Left lung (tissue), 10 donors: ENCODE measurements around the gene SLC30A2. TPM values are rescaled to one million over a fixed set of nuclear protein-coding genes. Genes with fewer than 3 reads are reported as not detected.

ENCODE experiments used
- ATAC-seq: fragments of 200-7000 bp; cut with Tn5 transposase; one replicate; pipeline ENCODE4 v1.9.1; 2020; ENCODE audit warnings: moderate library complexity
- DNase-seq, 4 donors: peaks; one replicate each; pipeline ENCODE4 v3.0.0-alpha.2; 2013 to 2020
- H3K27ac ChIP-seq, 2 donors: fragments of 200-600 bp; sonication (generic) in 1 of 2; one replicate each; pipeline versions ENCODE4 v1.5.0 to v1.8.0; 2020 to 2021
- H3K27me3 ChIP-seq, 2 donors: fragments of 200-600 bp; sonication (generic) in 1 of 2; one replicate each; pipeline versions ENCODE4 v1.5.0 to v1.8.0; 2020 to 2021
- H3K36me3 ChIP-seq, 2 donors: fragments of 200-600 bp; sonication (generic) in 1 of 2; one replicate each; pipeline versions ENCODE4 v1.5.0 to v1.8.0; 2020 to 2021
- H3K4me1 ChIP-seq, 2 donors: fragments of 200-600 bp; one replicate each; pipeline ENCODE4 v1.8.0; 2021
- H3K4me3 ChIP-seq, 2 donors: fragments of 200-600 bp; sonication (generic) in 1 of 2; one replicate each; pipeline versions ENCODE4 v1.5.0 to v1.8.0; 2020 to 2021; ENCODE audit warnings: mild to moderate bottlenecking in 1 of 2
- H3K9me3 ChIP-seq, 2 donors: fragments of 200-600 bp; sonication (generic) in 1 of 2; one replicate each; pipeline versions ENCODE4 v1.5.0 to v1.8.0; 2020 to 2021
- intact Hi-C, 2 donors: fragments of 100-400 bp; cut with DNase I; formaldehyde crosslinking; loops; one replicate each; pipeline versions ENCODE4 v1.11.2 to v1.14.2; 2022
- polyA plus RNA-seq, 6 donors: library from polyadenylated mRNA; unstranded; fragments of 120-200 nt; gene quantifications; one replicate each; pipeline ENCODE4 v1.2.1, GENCODE V29; 2013; ENCODE audit not compliant: insufficient read length in 6 of 6
- total RNA-seq, 2 donors: library from RNA; stranded (reverse); fragmentation: NEBNext Ultra II Directional; extraction: Animal tissue kit (Norgen Biotek cat#: 25700); gene quantifications; one replicate each; pipeline ENCODE4 v1.2.1, GENCODE V29; 2021
- TF ChIP-seq, protein P1 (sequence below), 2 donors: fragments of 200-600 bp; sonication (generic) in 1 of 2; IDR thresholded peaks; one replicate each; pipeline versions ENCODE4 v1.5.0 to v1.8.0; 2021; ENCODE audit warnings: antibody characterized with exemption in 2 of 2
- donor health status: DM: no; HTN: yes; CAD: no.
- donor health status: DM: no; HTN: no; CAD: no.

SLC30A2 gene
- total and polyA plus RNA-seq, 8 donors = 0.14 to 0.29 (median 0.27) TPM; not detected in 1

DNA sequence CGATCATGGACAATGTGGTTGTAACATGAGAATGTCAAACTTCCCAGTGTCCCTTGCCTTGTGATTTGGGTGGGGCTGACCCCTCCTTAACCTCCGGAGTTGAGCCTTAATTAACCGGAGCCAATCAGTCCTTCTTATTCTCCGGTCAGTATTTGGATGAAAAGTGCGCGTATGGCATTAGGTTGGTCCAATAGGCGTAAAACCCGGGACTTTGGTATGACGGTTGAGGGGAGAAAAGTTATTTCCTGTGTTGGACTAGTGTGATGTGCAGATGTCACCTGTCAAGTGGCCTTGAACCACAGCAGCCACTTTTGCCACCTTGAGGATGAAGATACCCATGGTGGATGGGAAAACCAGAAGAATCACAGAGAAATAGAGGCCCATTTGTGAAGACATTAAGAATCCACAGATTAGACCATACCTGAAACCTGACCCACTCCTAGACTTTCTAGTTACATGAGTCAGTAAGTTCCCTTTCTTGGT is 53.2 kb downstream of the SLC30A2 start:
- intact Hi-C loops = no loop called here
- Histone ChIP-seq H3K4me1 (peaks cover 6 to 45% of the 10 kb centered on the region in 2 donors), H3K36me3 (peaks cover 0 to 17% of the 10 kb centered on the region in 2 donors), H3K27me3 (no peaks in the 10 kb centered on the region), H3K9me3 (no peaks in the 10 kb centered on the region), H3K4me3 (no peak overlapping the region), H3K27ac (no peak overlapping the region)
- no peak for DNase-seq
- TF ChIP-seq, protein P1, sequence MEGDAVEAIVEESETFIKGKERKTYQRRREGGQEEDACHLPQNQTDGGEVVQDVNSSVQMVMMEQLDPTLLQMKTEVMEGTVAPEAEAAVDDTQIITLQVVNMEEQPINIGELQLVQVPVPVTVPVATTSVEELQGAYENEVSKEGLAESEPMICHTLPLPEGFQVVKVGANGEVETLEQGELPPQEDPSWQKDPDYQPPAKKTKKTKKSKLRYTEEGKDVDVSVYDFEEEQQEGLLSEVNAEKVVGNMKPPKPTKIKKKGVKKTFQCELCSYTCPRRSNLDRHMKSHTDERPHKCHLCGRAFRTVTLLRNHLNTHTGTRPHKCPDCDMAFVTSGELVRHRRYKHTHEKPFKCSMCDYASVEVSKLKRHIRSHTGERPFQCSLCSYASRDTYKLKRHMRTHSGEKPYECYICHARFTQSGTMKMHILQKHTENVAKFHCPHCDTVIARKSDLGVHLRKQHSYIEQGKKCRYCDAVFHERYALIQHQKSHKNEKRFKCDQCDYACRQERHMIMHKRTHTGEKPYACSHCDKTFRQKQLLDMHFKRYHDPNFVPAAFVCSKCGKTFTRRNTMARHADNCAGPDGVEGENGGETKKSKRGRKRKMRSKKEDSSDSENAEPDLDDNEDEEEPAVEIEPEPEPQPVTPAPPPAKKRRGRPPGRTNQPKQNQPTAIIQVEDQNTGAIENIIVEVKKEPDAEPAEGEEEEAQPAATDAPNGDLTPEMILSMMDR (IDR thresholded peaks at IDR 0.05) = no peak
- ATAC-seq = no peak

DNA sequence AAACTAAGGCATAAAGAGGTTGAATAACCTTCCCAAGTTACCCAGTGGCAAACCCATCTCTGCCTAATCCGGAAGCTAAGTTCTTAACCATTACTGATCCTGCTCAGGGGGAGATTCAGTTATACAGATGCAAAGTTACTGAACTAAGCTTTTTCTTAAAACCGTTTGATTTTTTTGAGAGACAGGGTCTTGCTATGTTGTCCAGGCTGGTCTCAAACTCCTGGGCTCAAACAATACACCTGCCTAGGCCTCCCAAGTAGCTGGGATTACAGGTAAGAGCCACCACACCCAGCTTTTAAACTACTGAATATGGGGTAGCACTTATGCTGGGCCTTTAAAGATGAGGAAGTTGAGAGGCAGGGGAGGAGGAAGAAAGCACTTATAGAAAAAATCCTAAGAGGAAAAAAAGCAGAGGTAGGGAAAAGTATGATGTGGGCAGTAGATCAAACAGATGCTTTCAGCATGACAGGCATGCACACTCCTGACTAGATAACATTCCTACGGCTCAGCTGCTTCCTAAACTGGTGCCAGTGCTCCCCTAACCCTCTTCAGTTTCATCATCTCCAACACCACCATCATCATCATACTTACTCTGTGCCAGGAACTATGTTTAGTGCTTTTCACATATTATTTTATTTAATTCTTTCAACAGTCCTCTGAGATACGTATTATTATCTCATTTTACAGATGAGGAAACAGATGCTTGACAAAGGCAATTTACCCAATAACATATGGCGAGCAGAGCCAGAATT is 53.8 kb downstream of the SLC30A2 start:
- intact Hi-C loops = no loop called here
- Histone ChIP-seq H3K4me1 (peaks cover 5 to 41% of the 10 kb centered on the region in 2 donors), H3K27ac (no peak overlapping the region), H3K27me3 (no peaks in the 10 kb centered on the region), H3K9me3 (no peaks in the 10 kb centered on the region), H3K4me3 (no peak overlapping the region), H3K36me3 (peaks cover 0 to 23% of the 10 kb centered on the region in 2 donors)
- DNase-seq = no peak
- no peak for ATAC-seq
- TF ChIP-seq, protein P1 (IDR thresholded peaks at IDR 0.05) = no peak

DNA sequence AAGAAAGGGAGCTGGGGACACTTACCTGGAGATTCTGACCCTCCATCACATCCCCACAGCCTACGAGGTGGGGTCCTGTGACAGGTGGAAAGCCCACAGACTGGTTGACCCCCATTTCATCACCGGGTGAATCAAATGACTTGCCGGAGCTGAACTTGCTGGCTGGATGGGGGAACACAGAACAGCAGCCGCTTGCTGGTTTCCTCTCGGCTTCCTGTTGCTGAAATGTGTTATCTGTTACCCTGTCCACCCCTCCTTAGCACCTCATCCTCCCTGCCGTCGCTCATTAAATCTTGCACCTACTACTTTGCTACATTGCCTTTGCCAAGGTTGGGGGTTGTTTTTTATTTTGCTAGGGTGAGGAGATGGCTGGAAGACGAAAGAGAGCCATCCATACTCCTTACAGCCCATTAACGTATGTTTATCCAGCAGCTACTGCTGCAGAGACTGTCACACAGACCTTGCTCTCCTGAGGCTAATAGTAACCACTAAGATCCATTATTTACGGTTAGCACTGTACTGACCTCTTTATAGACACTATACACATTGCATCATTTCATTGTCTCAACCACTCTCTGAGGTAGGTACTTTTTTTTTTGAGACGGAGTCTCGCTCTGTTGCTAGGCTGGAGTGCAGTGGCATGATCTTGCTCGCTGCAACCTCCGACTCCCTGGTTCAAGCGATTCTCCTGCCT is 55.1 kb downstream of the SLC30A2 start:
- intact Hi-C loops = no loop called here
- H3K4me1 ChIP-seq = peaks cover 0 to 30% of the 10 kb centered on the region in 2 donors
- no peak for ATAC-seq
- H3K9me3 ChIP-seq = no peaks in the 10 kb centered on the region
- peaks cover 0 to 33% of the 10 kb centered on the region in 2 donors for H3K36me3 ChIP-seq
- H3K27ac ChIP-seq = no peak overlapping the region
- H3K27me3 ChIP-seq = no peaks in the 10 kb centered on the region
- no peak for DNase-seq
- TF ChIP-seq, protein P1 (IDR thresholded peaks at IDR 0.05) = no peak
- H3K4me3 ChIP-seq = peak overlapping the region in 1 of 2 donors; percentile 8

DNA sequence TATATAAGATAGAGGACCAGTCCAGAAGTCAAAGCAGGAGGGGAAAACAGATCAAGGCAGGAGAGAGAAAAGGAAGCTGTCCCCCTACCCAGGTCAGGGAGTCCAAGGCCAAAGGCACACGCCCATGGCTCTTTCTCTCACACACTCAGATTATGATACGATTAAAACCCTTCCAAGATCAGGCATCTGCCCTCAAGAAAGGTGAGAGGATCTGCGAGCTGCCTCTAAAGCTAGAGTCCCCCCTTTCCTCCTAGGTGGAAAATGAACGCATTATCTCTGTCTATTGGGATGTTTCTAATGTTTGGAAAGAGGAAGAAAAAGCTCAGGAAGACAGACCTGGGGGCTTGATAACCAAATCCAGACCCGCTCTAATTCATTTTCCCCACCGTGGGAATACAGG is 55.7 kb downstream of the SLC30A2 start:
- Histone ChIP-seq H3K36me3 (peaks cover 0 to 39% of the 10 kb centered on the region in 2 donors), H3K27me3 (no peaks in the 10 kb centered on the region), H3K9me3 (no peaks in the 10 kb centered on the region), H3K4me3 (peak overlapping the region in 1 of 2 donors; percentile 8), H3K27ac (no peak overlapping the region), H3K4me1 (peaks cover 0 to 30% of the 10 kb centered on the region in 2 donors)
- TF ChIP-seq, protein P1 (IDR thresholded peaks at IDR 0.05) = no peak
- DNase-seq = no peak
- intact Hi-C loops = no loop called here
- ATAC-seq = no peak
